GM18507 (cell line): ENCODE measurements around the gene CYTH4.

Source experiments
- DNase-seq: peaks from one replicate; pipeline ENCODE4 v3.0.0; 2011; ENCODE audit warnings: low read depth; ENCODE audit not compliant: insufficient read length; ENCODE audit errors: extremely low spot score
- FAIRE-seq: peaks from 2 replicates; lab custom pipeline; 2011; peaks lifted over from hg19 to GRCh38; lab: Jason Lieb, UNC

Gene CYTH4

DNA sequence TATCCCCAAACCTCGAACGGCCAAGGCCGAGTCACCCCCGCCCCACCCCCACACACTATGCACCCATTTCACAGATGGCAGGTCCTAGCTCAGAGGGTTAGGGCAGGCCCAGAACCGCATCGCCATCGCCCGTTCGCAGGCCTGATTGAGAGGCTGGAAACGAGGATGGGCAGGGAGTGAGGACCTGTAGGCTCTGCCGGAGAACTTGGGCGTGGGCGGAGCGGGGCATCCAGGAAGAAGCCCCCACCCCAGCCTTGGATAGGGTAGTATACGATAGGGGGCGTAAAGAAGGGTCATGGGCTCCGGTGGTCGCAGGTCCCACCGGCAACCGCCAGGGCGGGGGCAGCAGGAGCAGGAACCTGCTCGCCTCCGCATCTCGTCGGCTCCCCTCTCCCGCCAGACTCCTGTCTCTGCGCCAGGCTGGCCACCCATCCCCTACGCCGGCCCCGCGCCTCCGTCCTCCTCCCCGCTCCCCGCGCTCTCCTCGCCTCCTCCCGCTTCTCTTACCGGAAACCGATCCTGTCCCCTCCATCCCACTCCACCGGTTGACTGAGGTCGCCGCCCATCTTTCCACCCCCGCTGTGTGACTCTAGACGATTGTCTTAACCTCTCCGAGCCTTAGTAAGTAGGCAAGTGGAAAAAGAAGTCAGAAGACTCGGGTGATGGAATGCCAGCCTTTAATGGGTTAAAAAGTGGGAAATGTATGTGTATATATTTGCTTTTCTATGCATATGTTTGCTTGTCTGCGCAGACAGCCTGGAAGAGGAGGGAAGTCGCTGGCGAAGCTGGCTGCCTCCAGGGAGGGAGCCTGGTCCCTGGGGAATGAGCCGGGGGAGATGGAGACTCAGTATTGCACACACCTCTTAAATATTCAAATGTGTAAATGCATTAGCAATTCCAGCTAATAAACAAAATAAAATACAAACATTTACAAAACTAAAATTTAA is 52.8 kb downstream of the CYTH4 start:
- DNase-seq = no peak
- no peak for FAIRE-seq

DNA sequence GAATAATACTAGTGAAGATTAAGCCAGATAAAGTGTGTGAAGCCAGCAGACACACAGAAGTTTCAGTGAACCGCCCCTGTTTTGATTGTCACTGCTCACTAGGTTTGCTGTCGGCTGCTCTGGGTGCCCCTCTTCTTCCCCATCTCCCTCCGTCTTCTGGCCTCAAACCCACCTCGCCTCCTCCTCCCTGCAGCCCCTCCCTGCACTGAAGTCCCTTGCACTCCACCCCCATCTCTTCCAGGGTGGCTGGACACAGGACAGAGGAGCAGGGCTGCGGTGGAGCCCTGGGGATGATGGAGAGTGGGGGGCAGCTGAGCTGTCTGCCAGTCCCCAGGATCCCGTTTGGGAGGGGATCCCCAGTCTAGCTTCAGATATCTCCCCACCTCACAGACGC is 53.5 kb downstream of the CYTH4 start:
- no peak for DNase-seq
- FAIRE-seq = no peak

DNA sequence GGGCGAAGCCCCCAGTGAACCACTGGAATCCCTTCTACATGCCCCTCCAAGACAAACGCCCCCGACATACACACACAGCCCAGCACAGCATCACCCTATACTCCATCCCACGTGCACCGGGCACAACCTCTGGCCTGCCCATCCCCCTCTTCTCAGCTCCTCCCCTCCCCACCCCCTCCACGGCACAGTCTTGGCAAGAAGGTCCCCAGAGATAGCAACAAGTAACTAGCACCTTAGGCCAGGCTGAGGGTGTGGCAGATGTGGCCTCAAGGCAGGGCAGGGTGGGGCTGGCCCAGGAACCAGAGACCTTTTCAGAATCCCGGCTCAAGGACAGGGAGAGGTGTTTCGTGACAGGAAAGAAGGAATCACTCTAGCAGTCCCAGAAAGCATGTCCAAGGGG is 54.3 kb downstream of the CYTH4 start:
- FAIRE-seq (no peak), DNase-seq (no peak)

DNA sequence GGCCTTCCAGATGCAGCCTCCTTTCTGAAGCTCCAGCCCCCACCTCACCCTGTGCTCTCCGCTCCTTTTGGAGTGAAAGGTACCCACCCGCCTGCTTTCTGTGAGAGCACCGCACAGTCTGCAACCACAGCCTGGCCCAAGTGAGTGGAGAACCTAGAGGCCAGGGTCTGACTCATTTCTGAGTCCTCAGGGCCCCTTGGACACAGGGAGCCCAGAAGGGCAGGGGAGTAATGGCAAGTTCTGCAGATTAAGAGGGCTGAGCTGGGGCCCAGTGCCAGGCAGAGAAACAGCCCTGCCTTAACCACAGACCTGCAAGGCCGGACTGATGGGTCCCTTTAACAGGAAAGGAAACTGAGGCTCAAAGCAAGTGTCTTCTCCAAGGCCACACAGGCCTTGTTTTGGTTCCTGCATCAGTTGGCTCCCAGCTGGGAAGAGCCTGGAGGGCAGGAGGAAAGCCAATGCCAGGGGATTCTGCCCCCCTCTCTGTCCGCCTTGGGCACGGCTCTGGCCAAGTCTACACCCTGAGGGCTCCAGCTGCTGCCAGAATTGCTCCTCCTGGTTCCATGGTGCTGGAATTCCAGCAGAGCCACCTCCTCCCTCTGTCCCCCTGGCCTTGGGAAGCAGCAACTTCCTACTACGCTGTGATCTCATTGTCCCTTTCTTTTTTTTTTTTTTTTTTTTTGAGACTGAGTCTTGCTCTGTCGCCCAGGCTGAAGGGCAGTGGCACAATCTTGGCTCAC is 55.1 kb downstream of the CYTH4 start:
- FAIRE-seq = no peak
- no peak for DNase-seq

DNA sequence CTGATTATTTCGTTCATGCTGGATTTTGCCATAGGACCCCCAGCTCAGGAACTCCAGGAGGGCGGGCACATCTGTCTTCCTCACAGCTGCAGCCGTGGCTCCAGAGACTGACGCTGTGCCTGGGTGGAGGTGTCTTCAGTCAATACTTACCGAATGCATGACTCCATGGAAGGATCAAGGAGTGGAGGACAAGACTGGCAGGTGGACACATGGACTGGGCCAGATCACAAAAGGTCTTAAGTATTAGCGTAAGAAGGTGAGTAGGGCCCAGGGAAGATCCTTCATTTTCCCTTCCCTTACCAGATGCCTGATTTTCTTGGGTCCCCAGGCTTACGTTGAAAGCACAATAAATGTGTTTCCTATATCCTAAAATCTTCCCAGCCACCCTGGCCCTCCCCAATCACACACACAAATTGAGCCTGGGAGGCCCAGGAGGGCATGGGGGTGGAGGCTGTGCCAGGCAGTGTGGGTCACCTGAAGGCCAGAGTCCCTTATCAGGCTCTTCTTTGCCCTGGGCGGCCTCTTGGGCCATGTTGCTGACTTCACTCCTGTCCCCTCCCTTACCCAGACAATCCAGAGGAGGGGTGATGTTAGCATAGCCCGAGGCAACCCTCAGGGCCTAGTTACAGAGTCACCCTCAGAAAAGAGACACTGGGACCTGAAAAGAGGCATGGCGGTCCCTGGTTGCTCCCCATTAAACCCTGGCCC is 56.4 kb downstream of the CYTH4 start:
- DNase-seq (no peak), FAIRE-seq (no peak)

DNA sequence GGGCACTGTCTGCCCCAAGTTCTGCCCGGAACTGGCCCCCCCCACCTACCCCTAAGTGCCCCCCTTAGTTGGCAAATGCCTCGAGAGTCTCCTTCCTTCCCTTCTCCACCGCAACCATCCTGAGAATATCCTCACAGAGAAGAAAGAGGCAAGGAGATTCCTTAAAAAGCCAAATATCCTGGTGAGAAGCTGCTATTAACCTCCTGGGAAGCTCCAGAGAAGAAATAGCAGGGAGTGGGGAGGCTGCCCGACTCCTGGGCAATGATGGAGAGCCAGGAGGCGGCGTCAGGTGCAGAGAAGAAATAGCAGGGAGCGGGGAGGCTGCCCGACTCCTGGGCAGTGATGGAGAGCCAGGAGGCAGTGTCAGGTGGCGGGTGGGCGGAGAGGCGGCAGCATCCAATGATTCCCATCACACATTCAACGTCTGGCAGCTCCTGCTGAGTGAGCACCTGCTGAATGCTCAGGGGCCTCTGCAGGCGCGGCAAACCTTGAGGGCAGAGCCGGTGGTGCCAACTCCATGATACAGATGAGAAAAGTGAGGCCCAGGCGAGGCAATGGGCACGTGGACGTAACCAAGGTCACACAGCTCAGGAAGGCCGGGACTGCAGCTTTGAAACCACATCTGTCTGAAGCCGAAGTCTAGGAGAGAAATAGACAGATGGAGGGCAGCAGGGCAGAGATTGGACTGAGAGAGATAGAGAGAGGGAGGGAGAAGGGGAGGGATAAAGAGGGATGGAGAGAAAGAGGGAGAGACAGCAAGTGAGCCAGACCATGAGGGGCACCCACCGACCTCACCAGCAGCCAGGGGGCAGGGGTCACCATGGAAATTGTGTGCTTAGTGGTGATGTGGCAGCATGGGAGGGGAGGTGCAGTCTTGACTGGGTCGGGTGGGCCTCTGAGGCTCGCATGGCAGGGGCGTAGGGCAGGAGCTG is 58.3 kb downstream of the CYTH4 start:
- no peak for FAIRE-seq
- DNase-seq = no peak

DNA sequence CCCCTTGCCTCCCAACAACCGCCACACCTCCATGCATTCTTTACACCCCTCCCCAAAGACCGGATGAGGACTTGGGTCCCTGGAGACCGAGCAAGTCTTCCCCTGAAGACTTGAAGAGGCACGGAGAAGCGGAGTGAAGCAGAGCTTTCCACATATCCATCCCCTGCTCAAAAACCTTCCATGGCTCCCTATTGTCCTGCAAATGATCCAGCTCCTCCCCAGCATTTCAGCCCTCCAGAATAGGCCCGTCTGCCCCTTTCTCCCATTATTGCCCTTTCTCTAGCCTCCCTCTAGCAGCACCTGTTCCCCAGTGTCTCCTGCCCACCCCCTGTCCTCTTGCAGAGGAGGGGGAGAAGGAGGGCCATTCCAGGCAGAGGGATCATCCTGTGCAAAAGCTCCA is 59.8 kb downstream of the CYTH4 start:
- DNase-seq = no peak
- no peak for FAIRE-seq

DNA sequence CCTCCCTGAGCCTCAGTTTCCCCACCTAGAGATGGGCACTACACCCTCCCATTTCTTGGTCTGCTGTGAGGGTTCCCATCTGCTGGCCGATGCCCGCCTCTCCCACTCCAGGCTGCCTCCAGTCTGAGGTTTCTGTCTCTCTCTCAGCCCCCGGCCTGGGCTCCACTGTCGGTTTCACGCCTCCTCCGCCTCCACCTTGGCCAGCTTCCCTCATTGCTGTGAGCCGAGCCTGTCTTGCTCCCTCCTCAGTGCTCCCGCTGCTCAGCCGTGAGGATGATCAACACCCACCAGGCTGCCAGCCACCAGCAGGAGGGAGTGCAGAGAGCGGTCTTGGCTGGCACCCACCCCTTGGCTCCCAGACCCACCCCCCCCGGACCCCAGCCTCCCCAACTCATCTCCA is 61.0 kb downstream of the CYTH4 start:
- DNase-seq (no peak), FAIRE-seq (no peak)

DNA sequence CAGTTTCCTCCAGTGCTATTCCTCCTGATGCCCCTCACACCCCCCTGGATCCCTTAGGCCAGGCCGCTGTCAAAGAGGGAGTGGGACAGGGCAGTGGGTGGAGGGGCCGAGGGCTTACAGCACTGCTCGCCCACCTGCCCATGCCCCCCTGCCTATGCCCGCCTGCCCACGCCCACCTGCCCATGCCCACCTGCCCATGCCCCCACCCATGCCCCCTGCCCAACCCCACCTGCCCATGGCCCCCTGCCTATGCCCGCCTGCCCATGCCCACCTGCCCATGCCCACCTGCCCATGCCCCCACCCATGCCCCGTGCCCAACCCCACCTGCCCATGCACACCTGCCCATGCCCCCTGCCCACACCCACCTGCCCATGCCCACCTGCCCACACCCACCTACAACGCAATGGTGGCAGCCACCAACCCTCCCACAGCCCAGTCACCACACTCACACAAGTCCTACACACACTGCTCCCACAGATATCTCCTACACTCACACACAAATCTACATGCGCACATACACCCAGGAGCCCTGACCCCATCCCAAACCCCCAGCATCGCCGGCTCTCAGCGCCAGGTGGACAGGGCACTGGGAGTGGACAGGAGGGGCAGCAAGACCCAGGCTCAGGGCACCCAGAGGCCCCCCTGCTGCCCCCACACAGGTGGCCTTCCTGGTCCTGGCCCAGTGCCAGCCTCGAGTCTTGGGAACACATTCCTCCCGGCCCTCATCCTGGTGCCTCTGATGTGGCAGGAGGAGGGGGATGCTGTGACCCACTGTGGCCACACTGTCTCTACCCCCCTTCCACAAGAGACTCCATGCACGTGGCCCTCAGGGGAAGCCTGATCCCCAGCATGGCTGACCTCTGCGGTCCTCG is 61.8 kb downstream of the CYTH4 start:
- FAIRE-seq (no peak), DNase-seq (no peak)

DNA sequence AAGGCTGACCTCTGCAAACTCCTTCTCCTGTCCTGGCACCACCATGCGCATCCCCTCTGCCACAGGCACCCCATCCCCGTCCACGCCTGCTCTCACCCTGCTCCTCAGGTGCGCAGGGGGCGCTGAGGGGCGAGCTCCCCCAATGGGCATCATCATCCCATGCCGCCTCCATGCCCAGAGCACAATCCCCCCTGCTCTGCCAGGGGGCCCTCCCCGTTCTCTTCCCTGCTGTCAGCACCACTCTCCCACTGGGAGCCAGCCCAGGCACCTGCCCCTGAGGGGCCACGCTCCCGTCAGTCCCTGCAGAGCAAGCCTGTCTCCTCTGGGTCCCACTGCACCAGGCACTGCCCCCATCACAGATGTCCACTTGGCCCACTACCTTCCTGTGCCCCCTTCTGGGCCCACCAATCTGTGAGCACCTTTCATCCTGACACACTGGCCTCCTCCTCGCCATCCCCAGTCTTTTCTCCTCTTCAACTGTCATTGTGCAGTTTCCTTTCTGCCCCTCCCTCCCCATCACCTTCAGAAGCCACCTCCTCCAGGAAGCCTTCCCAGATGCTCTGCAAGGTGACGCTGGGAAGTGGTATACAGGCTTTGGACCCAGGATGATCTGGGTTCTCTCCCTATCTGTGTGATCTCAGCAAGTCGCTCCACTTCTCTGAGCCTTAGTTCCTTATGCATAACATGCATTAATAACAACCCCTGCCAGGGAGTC is 62.6 kb downstream of the CYTH4 start:
- DNase-seq (no peak), FAIRE-seq (no peak)

DNA sequence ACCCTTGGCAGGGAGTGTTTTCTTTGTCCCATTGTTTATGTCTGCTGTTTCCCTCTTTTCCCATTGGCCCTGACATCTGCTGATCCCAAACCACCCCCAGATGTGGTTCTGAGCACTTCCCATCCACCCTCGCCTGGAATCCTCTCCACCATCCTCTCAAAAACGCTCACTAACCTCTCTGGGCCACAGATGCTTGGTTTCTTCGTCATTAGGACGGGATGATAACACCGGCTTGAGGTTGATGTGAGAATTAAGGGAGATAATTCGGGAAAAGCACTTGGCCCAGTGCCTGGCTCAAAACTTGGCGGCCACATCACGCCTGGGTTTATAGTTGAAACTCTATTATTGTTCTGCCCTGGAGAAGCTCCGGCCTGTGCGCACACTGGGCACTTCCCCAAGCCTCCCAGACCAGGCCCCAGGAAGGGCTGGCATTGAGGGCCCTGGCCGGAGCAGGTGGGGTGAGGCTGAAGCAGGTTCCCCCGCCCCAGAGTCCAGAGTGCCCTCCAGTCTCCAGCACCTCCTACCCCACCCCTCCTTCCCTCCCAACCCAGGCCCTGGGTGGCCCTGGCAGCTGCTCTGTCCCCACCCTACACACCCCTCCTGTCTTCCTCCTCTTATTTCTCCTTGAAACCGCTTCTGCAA is 63.7 kb downstream of the CYTH4 start:
- DNase-seq = no peak
- FAIRE-seq = no peak

DNA sequence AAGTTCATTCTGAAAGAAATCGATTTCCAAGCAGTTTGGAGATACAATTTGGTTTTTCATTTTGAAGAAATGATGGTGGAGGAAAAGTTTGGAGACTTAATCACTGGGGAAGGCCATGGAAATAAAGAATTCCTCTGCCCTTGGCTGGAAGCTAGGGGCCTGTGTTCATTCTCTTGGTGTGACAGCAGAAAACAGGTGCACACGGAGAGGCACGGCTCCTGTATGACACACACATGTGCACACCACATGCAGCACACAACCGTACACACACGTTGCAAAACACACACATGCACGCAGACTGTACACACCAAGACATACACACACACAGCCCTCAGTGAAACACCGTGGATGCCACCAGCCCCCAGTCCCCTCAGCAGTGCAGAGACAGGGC is 64.2 kb downstream of the CYTH4 start:
- no peak for FAIRE-seq
- DNase-seq = no peak

DNA sequence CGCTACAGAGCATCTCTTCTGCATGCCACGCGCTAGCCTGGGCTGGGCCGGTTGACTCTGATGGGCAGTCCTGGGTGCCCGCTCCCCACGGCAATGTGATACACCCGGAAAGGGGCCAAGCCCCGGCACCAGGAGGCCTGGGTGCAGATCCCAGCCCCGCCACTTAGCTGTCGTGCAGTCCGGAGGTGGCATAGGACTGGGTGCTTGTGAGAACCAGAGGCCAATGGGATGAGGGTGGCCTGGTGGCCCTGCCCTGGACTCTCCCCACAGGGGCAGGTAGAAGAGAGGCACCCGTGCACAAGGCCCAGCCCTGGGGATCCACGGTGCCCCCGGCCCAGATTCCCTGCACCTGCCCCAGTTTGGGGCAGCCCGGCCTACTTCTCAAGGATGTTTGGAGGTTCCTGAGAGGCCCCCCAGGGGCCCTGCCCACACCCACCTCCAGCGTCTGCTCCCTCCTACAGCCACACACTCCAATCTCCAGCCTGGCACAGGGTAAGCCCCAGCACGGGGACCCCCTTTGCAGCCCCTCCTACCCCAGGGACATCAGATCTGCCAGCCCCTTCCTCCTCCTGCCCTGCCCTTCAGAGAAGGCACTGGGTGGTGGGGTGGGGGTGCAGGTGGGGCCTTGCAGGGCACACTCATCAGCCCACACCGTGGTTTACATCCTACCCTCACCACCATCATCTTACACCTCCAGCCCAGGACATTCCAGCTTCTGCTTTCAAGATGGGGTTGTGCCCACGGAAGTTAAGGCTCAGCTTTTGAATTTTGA is 66.9 kb downstream of the CYTH4 start:
- FAIRE-seq (no peak), DNase-seq (no peak)

DNA sequence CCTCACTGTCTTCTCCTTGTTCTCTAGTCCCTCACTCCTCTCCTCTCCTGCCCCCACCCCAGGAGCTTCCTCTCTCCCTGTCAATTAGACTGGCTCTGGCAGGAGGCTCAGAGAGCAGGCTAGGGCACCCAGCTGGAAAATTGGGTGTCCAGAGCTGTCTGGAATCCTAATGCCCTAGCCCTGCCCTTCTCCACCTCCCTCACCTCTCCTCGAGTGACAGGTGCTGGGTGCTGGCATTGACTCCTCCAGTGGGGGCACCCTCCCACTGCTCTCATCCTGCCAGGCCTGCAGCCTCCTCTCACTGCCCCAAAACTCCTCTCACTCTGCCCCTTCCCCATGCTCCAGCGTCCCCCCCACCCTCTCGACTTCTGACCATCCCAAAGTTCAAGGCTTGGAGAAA is 68.9 kb downstream of the CYTH4 start:
- DNase-seq = no peak

DNA sequence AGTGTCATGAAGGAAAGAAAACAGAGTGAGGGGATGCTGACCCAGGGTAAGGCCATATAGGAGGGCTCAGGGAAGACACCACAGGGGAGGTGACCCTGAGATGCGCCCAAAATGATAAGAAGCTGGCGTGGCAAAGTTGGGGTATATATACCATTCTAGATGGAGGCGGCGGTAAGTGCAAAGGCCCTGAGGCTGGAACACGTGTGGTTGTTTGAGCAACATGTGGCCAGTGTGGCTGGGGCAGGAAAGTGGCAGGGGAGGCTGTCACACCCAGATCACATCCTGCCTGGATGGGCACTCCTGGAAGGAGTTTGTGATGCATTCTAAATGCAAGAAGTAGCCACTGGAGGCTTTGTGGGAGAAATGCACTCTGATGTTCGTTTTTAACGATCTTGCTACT is 70.2 kb downstream of the CYTH4 start:
- no peak for FAIRE-seq
- no peak for DNase-seq

More for the DNA sequence above, 68.9 kb downstream of the CYTH4 start:
- FAIRE-seq = no peak

DNA sequence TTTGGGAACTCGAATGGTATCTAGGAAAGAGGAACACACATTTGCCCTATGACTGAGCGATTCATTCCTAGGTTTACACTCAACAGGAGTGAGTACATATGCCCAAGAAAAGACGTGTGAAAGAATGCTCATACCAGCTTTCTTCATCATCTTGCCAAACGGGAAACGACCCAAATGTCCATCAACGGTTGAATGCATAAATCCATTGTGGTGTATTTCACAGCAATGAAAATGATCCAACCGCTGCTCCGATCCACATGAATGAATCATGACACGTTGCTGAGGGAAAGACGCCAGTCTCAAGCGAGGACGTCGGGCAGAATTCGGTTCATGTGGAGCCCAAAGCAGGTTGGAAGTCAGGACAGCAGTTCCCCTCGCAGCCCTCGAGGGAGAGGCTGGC is 71.5 kb downstream of the CYTH4 start:
- FAIRE-seq (no peak), DNase-seq (no peak)

DNA sequence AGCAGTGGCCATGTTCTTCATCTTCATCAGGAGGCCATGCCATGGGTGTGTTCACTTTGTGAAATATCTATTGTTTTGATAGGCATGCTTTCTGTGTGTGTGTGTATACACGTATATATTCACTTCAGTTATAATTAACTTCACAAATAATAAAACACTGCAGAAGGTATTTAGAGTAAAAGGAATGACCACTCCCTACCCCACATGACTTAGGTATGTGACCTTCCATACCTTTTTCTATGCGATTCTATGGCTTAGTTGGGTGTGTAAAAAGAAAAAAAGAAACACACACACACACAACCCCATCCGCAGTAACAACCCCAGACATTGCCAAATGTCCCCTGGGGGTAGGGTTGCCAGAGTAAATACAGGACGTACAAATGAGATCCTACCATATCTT is 72.0 kb downstream of the CYTH4 start:
- no peak for FAIRE-seq
- DNase-seq = no peak
